GM03348 (cell line): ENCODE results near the gene NR3C1.

ENCODE experiments used
- DNase-seq: peaks from one replicate; pipeline ENCODE4 v3.0.0; 2012; ENCODE audit warnings: low spot score

NR3C1 gene

GRCh38 chr5:143360755-143361154 lies 42.7 kb downstream of the NR3C1 start:
- DNase-seq: no peak

GRCh38 chr5:143359869-143360268 lies 43.6 kb downstream of the NR3C1 start:
- no peak for DNase-seq

DNA sequence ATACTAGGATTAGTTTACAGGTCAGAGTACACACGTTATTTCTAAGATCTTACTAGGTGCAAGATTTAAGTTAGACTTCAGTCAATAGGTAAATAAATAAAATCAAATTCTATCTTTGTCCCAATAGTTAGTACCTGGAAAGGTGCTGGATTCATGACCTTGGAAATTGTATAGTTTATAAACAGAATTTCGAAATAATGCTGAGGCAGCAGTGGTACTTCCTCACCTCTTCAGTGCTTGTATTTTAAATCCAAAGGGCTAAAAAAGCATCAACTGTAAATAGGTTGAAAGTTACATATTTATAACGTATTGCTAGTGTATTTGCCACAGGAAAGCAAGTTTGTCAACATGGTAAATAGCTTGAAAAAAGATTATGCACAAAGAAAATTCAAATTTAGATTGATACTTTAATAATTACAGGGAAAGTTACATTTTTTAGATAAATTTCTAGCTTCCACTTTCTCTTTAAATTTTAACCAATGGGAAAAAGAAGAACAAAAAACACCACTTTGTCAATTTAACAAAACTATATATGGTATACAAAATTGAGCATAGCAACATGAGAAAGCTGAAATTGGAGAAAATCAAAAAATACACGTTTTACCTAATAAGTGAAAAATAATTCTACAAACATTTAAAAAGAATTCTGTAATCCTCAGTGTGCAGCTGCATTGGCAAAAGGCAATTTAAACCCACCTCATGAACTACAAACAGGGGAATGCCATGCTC lies 46.5 kb downstream of the NR3C1 start:
- no peak for DNase-seq

GRCh38 chr5:143355710-143356109 lies 47.8 kb downstream of the NR3C1 start:
- peak; percentile 78 for DNase-seq

DNA sequence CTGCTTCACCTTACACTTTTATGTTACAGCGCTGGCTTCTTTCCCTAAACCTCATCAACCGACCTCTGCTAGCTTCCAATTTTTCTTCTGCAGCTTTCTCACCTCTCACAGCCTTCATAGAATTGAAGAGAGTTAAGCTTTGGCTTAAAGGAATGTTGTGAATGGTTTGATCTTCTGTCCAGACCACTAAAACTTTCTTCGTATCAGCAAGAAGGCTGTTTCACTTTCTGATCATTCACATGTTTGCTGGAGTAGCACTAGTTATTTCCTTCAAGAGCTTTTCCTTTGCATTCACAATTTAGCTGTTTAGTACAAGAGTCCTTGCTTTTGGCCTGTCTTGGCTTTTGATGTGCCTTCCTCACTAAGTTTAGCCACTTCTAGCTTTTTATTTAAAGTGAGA lies 49.5 kb downstream of the NR3C1 start:
- no peak for DNase-seq

- no peak for DNase-seq
Observed at GRCh38 chr5:143352691-143353090, 50.8 kb downstream of the NR3C1 start.

DNA sequence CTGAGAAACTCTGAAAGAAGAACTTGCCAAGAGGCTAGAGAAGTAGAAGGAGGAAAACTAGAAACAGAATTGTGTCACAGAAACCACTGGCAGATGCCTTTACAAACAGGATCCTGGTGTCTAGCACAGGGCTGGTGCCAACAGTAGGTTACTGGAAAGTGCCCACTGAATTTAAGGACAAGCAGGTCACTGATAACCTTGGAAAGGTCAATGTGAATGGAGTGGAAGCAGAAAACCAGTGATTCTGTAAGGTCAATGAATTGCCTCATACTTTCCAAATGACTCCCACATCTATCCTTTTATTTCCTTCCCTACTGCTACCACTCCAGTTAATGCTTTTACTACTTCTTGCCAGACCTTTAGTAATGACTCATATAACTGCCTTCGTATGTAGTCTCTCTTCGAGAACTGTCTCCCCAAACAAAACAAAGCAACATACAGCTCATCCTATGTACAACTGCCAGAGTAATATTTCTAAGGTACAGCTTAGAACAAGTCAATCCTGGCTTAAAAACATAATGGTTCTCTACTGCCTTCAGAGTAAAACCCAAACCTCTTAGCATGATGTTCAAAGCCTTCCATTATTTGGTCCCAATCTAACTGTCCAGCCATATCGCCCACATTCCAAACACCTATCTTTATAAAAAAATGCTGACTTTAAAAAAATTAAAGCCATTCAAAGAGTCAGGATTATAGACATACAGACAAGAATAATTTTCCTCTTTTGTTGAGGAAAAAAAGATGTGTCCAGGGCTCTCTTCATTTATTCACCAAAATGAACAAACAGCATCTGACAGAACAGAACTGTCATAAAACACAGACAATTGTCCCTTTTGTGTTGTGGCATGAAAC lies 52.5 kb downstream of the NR3C1 start:
- DNase-seq: peak; percentile 55

GRCh38 chr5:143350341-143350740 lies 53.1 kb downstream of the NR3C1 start:
- no peak for DNase-seq

GRCh38 chr5:143349177-143349576 lies 54.3 kb downstream of the NR3C1 start:
- no peak for DNase-seq

GRCh38 chr5:143347698-143348344 lies 55.7 kb downstream of the NR3C1 start:
- DNase-seq: no peak

DNA sequence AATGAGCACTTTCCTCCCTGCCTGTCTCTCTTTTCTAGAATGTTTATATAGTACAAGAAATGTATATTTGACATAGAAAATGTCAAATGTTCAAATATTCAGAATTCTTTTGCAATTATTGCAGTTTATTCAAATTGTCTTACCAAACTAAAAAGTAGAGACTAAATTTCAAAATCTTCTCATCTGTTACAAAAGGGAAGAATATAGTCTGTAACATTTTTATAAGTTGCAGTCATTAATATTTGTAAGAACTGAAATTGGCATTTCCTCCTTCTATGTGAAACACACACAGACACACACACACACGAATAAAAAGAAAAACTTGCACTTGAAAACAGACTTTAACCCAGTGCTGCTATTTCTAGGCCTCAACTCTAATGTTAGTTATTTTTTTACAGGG lies 56.4 kb downstream of the NR3C1 start:
- no peak for DNase-seq

- no peak for DNase-seq
Observed at GRCh38 chr5:143345671-143346440, 57.6 kb downstream of the NR3C1 start.

GRCh38 chr5:143343042-143343441 lies 60.4 kb downstream of the NR3C1 start:
- no peak for DNase-seq

- DNase-seq: no peak
Observed at GRCh38 chr5:143342607-143343006, 60.9 kb downstream of the NR3C1 start.

DNA sequence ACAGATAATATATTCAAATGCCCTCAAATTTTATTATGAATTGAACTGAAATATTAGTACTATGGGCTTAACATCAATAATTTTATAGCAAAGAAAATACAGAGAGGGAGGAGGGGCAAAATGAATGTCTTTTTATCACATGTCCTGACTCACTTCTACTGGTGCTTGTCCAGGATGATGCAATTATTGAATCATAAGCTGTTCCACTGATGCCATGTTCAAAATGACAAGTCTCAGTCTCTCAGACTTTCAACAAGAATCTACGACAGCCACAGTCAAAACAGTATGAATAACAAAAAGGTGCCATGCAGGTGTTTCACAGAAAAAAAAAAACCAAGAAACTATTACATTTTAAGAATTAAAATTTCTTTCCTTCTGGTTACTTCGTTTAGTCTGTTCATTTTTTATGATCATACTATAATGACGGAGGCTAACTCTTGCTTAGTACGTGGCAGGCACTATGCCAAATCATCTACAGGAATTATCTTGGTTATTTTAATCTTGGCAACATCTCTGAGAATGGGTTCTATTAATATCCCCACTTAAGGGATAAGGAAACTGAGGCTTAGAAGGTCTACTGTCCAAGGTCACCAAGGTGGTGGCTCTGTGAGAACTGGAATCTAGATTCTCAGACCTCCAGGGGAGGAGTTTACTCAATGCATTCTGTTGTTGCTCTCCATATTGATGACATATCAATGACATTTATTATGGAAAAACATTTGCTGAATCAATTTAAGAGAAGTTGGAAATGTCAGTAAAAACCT lies 61.5 kb downstream of the NR3C1 start:
- peak; percentile 35 for DNase-seq

- peak; percentile 15 for DNase-seq
Observed at GRCh38 chr5:143340891-143341685, 62.4 kb downstream of the NR3C1 start.

DNA sequence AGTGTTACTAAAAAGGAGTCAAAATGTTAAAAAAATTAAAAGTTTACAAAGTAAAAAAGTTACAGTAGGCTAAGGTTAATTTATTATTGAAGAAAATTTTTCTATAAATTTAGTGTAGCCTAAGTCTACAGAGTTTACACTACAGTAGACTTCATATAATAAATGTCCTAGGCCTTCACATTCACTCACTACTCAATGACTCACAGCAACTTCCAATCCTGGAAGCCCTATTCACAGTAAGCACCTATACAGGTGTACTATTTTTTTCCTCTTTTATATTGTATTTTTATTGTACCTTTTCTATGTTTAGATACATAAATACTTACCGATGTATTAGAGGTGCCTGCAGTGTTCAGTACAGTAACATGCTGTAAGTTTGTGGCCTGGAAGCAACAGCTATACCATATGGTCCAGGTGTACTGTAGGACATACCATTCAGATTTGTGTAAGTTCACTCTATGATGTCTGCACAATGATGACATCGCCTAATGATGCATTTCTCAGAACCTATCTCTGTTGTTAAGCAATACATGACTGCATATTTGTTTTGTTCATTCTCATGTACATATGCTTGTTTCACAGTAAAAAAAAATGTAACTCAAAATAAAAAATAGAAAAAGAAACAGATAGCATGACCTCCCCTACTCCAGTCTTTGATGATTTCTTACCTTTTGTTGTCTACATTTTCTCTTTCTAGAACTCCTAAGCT lies 64.7 kb downstream of the NR3C1 start:
- no peak for DNase-seq

DNA sequence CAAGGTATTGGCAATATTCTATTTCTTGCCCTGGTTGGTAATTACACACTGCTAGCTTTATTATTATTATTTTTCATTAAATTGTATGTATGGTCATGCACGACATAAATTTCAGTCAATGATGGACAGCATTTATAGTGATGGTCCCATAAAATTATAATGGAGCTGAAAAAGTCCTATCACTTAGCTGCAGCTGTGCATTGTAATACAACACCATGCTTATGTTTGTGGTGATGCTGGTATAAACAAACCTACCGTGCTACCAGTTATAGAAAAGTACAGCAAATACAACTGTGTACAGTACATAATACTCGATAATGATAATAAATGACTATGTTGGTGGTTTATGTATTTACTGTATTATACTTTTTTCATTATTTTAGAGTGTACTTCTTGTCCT lies 65.5 kb downstream of the NR3C1 start:
- DNase-seq: no peak

- DNase-seq: no peak
Observed at GRCh38 chr5:143336485-143336884, 67.0 kb downstream of the NR3C1 start.

DNA sequence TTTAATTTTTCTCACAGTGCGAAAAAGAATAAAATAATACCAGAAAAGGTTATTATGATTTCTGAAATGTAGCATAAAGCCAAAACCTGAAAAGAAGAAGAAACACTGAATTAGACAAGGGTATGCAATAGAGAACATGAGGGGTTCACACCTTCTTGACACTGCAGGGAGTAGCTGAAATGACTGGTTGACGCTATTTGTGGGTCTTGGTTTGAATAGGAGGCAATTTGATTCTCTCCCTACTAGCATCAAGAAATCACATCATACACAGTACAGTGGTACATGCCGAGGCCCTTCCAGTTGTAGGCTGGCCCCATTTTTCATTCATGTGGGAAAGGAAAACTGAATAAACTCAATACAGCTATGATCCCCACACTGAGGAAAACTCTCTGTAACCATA lies 68.6 kb downstream of the NR3C1 start:
- no peak for DNase-seq
